Measurements from ENCODE around the gene UEVLD.
"Not testable (repeated sequence)": the region's sequence is repeated elsewhere in the genome, so short reads cannot be mapped to it uniquely, and the experiment has no call there.

The UEVLD gene

GRCh38 chr11:18588297-18589252 is at the start of gene UEVLD:
UEVLD (minus strand) TSS chr11:18588734; CDS start chr11:18588654, 80 bp downstream.
- DNase-seq, result peak; percentile 23 to 89 (median 78)

GRCh38 chr11:18634140-18635032 is 45.9 kb upstream of the UEVLD start, which contains the start of gene SPTY2D1:
SPTY2D1 (minus strand) TSS chr11:18634342; CDS start chr11:18634257, 85 bp downstream.
- DNase-seq, result peak; percentile 74 to 99 (median 98)

GRCh38 chr11:18633256-18634139 is 45.0 kb upstream of the UEVLD start:
- DNase-seq, result peak in 2 of 56 donors; percentile 36 to 58

GRCh38 chr11:18632841-18633240 is 44.3 kb upstream of the UEVLD start:
- DNase-seq, result no peak

GRCh38 chr11:18624161-18624560 is 35.6 kb upstream of the UEVLD start:
- no peak for DNase-seq

- DNase-seq, result no peak
Observed at GRCh38 chr11:18623707-18624106, 35.2 kb upstream of the UEVLD start.

GRCh38 chr11:18618342-18619025 is 29.9 kb upstream of the UEVLD start:
- DNase-seq, result no peak

GRCh38 chr11:18617688-18618341 is 29.3 kb upstream of the UEVLD start:
- DNase-seq, result no peak

- no peak for DNase-seq
Observed at GRCh38 chr11:18615628-18616392, 27.3 kb upstream of the UEVLD start.

GRCh38 chr11:18614667-18615066 is 26.1 kb upstream of the UEVLD start:
- no peak for DNase-seq

- DNase-seq, result no peak
Observed at GRCh38 chr11:18612394-18612793, 23.9 kb upstream of the UEVLD start.

GRCh38 chr11:18611196-18611595 is 22.7 kb upstream of the UEVLD start:
- no peak for DNase-seq

- no peak for DNase-seq
Observed at GRCh38 chr11:18608376-18608775, 19.8 kb upstream of the UEVLD start.

GRCh38 chr11:18600915-18601569 is 12.5 kb upstream of the UEVLD start:
- no peak for DNase-seq

GRCh38 chr11:18599739-18600230 is 11.3 kb upstream of the UEVLD start, which contains the start of gene MISFA:
MISFA (plus strand) TSS chr11:18599789; CDS start chr11:18599929, 140 bp downstream.
- no peak for DNase-seq

GRCh38 chr11:18594999-18595749 is 6.6 kb upstream of the UEVLD start:
- no peak for DNase-seq

- not testable (repeated sequence) for DNase-seq
Observed at GRCh38 chr11:18594088-18594487, 5.6 kb upstream of the UEVLD start.

Measured in amygdala (tissue), 56 donors.